Measurements from ENCODE around the gene TNS3. TPM values are rescaled to one million over a fixed set of nuclear protein-coding genes. Genes with fewer than 3 reads are reported as not detected.

The TNS3 gene
- total RNA-seq, 1 experiment from 2014 or later = 533 TPM

- Histone ChIP-seq H3K27ac (ENCODE audit: low read length) (no peak overlapping the region; the same call in 1 of the 2 replicates), H3K36me3 (ENCODE audit: control insufficient read depth, insufficient read depth, low read length) (peaks cover 26% of the 10 kb centered on the region), H3K9me3 (ENCODE audit: control insufficient read depth, insufficient read depth, low read depth, low read length) (no peaks in the 10 kb centered on the region), H3K4me1 (ENCODE audit: control insufficient read depth, insufficient read depth, low read length) (peaks cover 53% of the 10 kb centered on the region), H3K4me3 (ENCODE audit: low read depth in 2 of 2, low read length in 2 of 2) (no peak overlapping the region), H3K27me3 (ENCODE audit: control insufficient read depth, insufficient read depth, low read length) (no peaks in the 10 kb centered on the region)
- in situ Hi-C loops (cut with HindIII; ENCODE audit: low pct_unique_long_range_greater_than_20kb, low sequenced_read_pairs) = no loop called here
- BruUV-seq (replicated peaks) = no TSS peak
- CTCF ChIA-PET = no interaction called here
- intact Hi-C loops (cut with micrococcal nuclease; ENCODE audit: unreplicated experiment) = no loop called here
- DNase-seq (ENCODE audit: low read depth, low spot score) = no peak
- TF ChIP-seq POLR2AphosphoS5 (IDR thresholded peaks at IDR 0.05; ENCODE audit: low read depth, low read length) (no peak), SIN3A (IDR thresholded peaks at IDR 0.05; ENCODE audit: borderline replicate concordance, insufficient read depth, low read depth, low read length) (no peak), CTCF (IDR thresholded peaks at IDR 0.05) (no peak), TCF7L2 (IDR thresholded peaks at IDR 0.05; ENCODE audit: low read depth, low read length) (no peak)
- TF ChIP-seq, protein P1, sequence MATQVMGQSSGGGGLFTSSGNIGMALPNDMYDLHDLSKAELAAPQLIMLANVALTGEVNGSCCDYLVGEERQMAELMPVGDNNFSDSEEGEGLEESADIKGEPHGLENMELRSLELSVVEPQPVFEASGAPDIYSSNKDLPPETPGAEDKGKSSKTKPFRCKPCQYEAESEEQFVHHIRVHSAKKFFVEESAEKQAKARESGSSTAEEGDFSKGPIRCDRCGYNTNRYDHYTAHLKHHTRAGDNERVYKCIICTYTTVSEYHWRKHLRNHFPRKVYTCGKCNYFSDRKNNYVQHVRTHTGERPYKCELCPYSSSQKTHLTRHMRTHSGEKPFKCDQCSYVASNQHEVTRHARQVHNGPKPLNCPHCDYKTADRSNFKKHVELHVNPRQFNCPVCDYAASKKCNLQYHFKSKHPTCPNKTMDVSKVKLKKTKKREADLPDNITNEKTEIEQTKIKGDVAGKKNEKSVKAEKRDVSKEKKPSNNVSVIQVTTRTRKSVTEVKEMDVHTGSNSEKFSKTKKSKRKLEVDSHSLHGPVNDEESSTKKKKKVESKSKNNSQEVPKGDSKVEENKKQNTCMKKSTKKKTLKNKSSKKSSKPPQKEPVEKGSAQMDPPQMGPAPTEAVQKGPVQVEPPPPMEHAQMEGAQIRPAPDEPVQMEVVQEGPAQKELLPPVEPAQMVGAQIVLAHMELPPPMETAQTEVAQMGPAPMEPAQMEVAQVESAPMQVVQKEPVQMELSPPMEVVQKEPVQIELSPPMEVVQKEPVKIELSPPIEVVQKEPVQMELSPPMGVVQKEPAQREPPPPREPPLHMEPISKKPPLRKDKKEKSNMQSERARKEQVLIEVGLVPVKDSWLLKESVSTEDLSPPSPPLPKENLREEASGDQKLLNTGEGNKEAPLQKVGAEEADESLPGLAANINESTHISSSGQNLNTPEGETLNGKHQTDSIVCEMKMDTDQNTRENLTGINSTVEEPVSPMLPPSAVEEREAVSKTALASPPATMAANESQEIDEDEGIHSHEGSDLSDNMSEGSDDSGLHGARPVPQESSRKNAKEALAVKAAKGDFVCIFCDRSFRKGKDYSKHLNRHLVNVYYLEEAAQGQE (IDR thresholded peaks at IDR 0.05; ENCODE audit: insufficient read depth in 1 of 2, low read depth in 2 of 2, low read length in 1 of 2) = no peak
- no peak for ATAC-seq
- POLR2A ChIA-PET = no interaction called here
Observed at GRCh38 chr7:47329320-47329926, 252.5 kb downstream of the TNS3 start.

DNA sequence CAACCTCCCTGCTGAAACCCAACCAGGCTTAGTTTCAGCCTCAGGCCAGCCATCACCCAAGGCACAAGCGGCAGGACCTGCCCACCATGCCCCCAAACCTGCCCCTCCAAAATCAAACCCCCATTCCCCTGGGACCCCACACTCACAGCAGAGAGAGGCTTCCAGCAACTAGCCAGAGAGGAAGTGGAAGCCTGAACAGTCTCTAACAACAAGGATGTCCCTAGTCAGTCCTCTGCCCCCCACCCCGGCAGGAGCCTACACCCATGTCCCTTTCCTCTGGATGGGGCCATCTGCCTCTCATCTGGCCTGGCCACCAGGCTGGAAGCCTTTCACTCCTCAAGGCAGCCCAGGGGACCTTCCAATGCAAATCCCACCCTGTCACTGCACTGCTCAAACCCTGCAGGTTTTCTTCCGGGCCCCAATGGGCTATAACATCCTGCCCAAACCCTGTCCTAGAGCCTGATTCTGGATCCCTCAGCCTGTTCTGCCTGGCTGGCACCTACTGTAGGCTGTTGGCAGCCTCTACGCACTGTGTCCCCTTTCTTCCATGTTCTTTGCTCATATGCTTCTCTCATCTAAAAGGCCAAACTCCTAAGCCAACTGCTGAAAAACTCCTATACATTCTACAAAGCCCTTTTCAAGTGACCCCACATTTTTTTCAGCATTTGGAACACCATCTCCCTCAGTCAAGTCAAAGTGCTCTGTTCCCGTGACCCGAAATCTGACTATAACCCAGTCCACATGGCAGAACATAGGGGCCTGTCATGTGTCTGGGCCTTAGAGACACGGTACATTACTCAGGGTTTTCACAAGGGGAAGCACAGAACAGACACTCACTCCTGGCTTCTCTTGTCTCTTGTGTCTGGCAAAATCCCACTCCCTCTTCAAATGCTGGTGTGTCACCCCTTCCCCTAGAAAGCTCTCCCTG lies 253.3 kb downstream of the TNS3 start:
- H3K27ac ChIP-seq (ENCODE audit: low read length) = peak overlapping the region; percentile 2; the same call in 1 of the 2 replicates
- peaks cover 47% of the 10 kb centered on the region for H3K4me1 ChIP-seq (ENCODE audit: control insufficient read depth, insufficient read depth, low read length)
- ChIA-PET CTCF (no interaction called here), POLR2A (no interaction called here)
- DNase-seq (ENCODE audit: low read depth, low spot score) = no peak
- intact Hi-C loops (cut with micrococcal nuclease; ENCODE audit: unreplicated experiment) (no loop called here), in situ Hi-C loops (cut with HindIII; ENCODE audit: low pct_unique_long_range_greater_than_20kb, low sequenced_read_pairs) (no loop called here)
- H3K36me3 ChIP-seq (ENCODE audit: control insufficient read depth, insufficient read depth, low read length) = peaks cover 29% of the 10 kb centered on the region
- TF ChIP-seq POLR2AphosphoS5 (IDR thresholded peaks at IDR 0.05; ENCODE audit: low read depth, low read length) = no peak
- TF ChIP-seq, protein P1 (IDR thresholded peaks at IDR 0.05; ENCODE audit: insufficient read depth in 1 of 2, low read depth in 2 of 2, low read length in 1 of 2) = no peak
- TF ChIP-seq TCF7L2 (IDR thresholded peaks at IDR 0.05; ENCODE audit: low read depth, low read length) = no peak
- no peak for TF ChIP-seq CTCF (IDR thresholded peaks at IDR 0.05)
- no peak for TF ChIP-seq SIN3A (IDR thresholded peaks at IDR 0.05; ENCODE audit: borderline replicate concordance, insufficient read depth, low read depth, low read length)
- BruUV-seq (replicated peaks) = no TSS peak
- H3K27me3 ChIP-seq (ENCODE audit: control insufficient read depth, insufficient read depth, low read length) = no peaks in the 10 kb centered on the region
- H3K9me3 ChIP-seq (ENCODE audit: control insufficient read depth, insufficient read depth, low read depth, low read length) = no peaks in the 10 kb centered on the region
- no peak overlapping the region for H3K4me3 ChIP-seq (ENCODE audit: low read depth in 2 of 2, low read length in 2 of 2)
- ATAC-seq = no peak
